Measurements from ENCODE around the gene PEX14. TPM values are rescaled to one million over a fixed set of nuclear protein-coding genes. Genes with fewer than 3 reads are reported as not detected.

Gene PEX14
- total and polyA plus RNA-seq, 10 of the 15 experiments (the other 5 are each of a cell fraction or from before 2014, with no cell fraction given): 1.4 to 23.2 (median 12.0) TPM

DNA sequence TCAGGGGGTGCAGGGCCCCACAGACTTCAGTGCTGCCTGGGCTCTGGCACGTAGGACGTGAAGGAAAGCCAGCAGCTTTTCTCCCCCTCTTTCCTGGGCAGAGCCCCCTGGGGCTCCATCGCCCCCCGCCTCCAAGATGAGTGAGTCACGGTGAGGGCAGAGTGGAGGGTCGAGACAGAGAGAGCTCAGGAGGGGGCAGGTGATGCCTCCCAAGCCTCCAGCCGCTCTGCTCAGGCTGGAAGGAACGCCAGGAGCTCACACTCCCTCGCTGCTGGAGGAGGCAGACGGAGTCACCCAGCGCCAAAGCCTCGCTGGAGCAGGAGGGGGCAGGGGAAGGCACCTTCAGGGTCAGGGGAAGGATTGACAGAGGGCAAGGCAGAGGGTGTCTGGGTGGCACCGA is 202.2 kb downstream of the PEX14 start (continued):
- TF ChIP-seq SUPT20H (IDR thresholded peaks at IDR 0.05; ENCODE audit: borderline replicate concordance, control insufficient read depth, low read depth, low read length): no peak

GRCh38 chr1:10677491-10678391 is 203.0 kb downstream of the PEX14 start:
- Histone ChIP-seq H3K36me3 (ENCODE audit: control insufficient read depth in 2 of 2, insufficient read depth in 2 of 2, low read length in 1 of 2) (no peaks in the 10 kb centered on the region), H3K4me3 (no peak overlapping the region), H4K20me1 (ENCODE audit: control insufficient read depth, insufficient read depth) (no peaks in the 10 kb centered on the region), H3K27ac (ENCODE audit: control insufficient read depth, insufficient read depth) (no peak overlapping the region), H3K4me2 (ENCODE audit: control insufficient read depth, insufficient read depth) (no peak overlapping the region), H2AFZ (ENCODE audit: control insufficient read depth, low read depth, low read length) (no peak overlapping the region), H3K4me1 (ENCODE audit: control insufficient read depth, insufficient read depth, low read length) (no peaks in the 10 kb centered on the region), H3K79me2 (ENCODE audit: control insufficient read depth, insufficient read depth, low read length) (no peaks in the 10 kb centered on the region), H3K27me3 (replicated peaks in 1 of 2; ENCODE audit: control insufficient read depth in 2 of 2, insufficient read depth in 2 of 2, low read length in 1 of 2) (no peaks in the 10 kb centered on the region), H3K9me3 (replicated peaks; ENCODE audit: control insufficient read depth, insufficient read depth, low read length) (no peaks in the 10 kb centered on the region), H3K9ac (ENCODE audit: control insufficient read depth, insufficient read depth, low read length) (no peak overlapping the region)
- ATAC-seq: no peak
- intact Hi-C loops (cut with micrococcal nuclease; ENCODE audit: unreplicated experiment) (no loop called here), in situ Hi-C loops (cut with MboI) (no loop called here)
- no peak for TF ChIP-seq SIN3A (IDR thresholded peaks at IDR 0.05; ENCODE audit: low read depth, low read length)
- TF ChIP-seq POLR2AphosphoS2 (IDR thresholded peaks at IDR 0.05; ENCODE audit: low read depth, low read length): no peak
- TF ChIP-seq MEF2A (IDR thresholded peaks at IDR 0.05; ENCODE audit: insufficient read depth, low read depth, low read length): no peak
- no peak for TF ChIP-seq NFXL1 (IDR thresholded peaks at IDR 0.05; ENCODE audit: borderline replicate concordance)
- TF ChIP-seq FOXK2 (IDR thresholded peaks at IDR 0.05): no peak
- no peak for TF ChIP-seq NR2C1 (IDR thresholded peaks at IDR 0.05)
- no peak for TF ChIP-seq CHD1 (IDR thresholded peaks at IDR 0.05; ENCODE audit: low read depth, low read length)
- no peak for TF ChIP-seq RB1 (IDR thresholded peaks at IDR 0.05; ENCODE audit: borderline replicate concordance)
- TF ChIP-seq HDAC6 (IDR thresholded peaks at IDR 0.05; ENCODE audit: unreplicated experiment): no peak
- TF ChIP-seq EP300 (IDR thresholded peaks at IDR 0.05; ENCODE audit: borderline replicate concordance in 1 of 2, control insufficient read depth in 1 of 2, low read depth in 2 of 2, low read length in 2 of 2): no peak
- TF ChIP-seq SREBF2 (IDR thresholded peaks at IDR 0.05; ENCODE audit: low read length): no peak
- no peak for TF ChIP-seq FOS (IDR thresholded peaks at IDR 0.05; ENCODE audit: borderline replicate concordance, extremely low read depth, insufficient read length)
- TF ChIP-seq BHLHE40 (IDR thresholded peaks at IDR 0.05; ENCODE audit: borderline replicate concordance in 1 of 2, low read depth in 2 of 2, low read length in 1 of 2): no peak
- TF ChIP-seq YBX1 (IDR thresholded peaks at IDR 0.05): no peak
- TF ChIP-seq SREBF1 (IDR thresholded peaks at IDR 0.05; ENCODE audit: low read length): no peak
- SMC1A ChIA-PET (ENCODE audit: uncharacterized antibody, unreplicated experiment): interaction anchor here (1.2 kb wide), 1 partner anchor 12 kb away, joined by 3 read pairs; no protein-coding TSS in a partner anchor
- no peak for DNase-seq (ENCODE audit: low read depth, low spot score)
- CTCF ChIA-PET: no interaction called here
- RAD21 ChIA-PET (ENCODE audit: unreplicated experiment): no interaction called here
- 63% methylated on average over 26 of the region's 27 CpGs for WGBS (ENCODE audit: insufficient coverage, insufficient replicate concordance, low lambda C conversion rate, missing lambda C conversion rate)
- POLR2A ChIA-PET: no interaction called here
- BruUV-seq (replicated peaks): no TSS peak
- no peak for FAIRE-seq
